Fibroblast of lung (primary cell): Measurements from ENCODE around the gene UQCR10.

Source experiments
- EZH2 ChIP-seq: IDR thresholded peaks from 2 replicates; pipeline ENCODE4 v1.5.1; 2012; ENCODE audit warnings: low read length, control low read depth, mild to moderate bottlenecking; ENCODE audit errors: missing control alignments
- TF ChIP-seq, protein P1 (sequence below), 2 donors: IDR thresholded peaks in 1 of 2; conservative IDR thresholded peaks in 1 of 2; 1 replicate in 1 of 2; 2 replicates in 1 of 2; pipeline ENCODE4 v1.5.1; 2011 to 2012; ENCODE audit warnings: low read length in 2 of 2, control low read depth in 1 of 2, inconsistent platforms in 1 of 2, low read depth in 1 of 2, mild to moderate bottlenecking in 1 of 2

DNA sequence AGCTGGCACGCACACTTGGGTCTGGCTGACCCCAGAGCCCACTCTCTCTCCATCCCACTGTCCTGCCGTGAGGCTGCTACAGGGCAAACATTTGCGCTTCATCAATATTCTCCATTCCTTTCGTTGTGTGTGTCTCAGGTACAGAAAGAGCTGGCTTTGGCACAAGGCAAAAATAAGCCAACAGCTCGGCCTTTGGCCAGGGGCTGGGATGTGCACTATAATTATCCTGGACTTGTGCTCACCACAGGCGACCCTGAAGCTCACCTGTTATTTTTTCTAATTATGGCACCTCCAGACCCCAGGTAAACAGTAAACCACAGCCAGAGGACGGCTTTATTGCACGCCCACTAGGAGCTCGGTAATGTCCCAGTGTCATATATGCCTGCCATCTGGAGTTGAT, 11.3 kb upstream of the UQCR10 start:
- TF ChIP-seq, protein P1, sequence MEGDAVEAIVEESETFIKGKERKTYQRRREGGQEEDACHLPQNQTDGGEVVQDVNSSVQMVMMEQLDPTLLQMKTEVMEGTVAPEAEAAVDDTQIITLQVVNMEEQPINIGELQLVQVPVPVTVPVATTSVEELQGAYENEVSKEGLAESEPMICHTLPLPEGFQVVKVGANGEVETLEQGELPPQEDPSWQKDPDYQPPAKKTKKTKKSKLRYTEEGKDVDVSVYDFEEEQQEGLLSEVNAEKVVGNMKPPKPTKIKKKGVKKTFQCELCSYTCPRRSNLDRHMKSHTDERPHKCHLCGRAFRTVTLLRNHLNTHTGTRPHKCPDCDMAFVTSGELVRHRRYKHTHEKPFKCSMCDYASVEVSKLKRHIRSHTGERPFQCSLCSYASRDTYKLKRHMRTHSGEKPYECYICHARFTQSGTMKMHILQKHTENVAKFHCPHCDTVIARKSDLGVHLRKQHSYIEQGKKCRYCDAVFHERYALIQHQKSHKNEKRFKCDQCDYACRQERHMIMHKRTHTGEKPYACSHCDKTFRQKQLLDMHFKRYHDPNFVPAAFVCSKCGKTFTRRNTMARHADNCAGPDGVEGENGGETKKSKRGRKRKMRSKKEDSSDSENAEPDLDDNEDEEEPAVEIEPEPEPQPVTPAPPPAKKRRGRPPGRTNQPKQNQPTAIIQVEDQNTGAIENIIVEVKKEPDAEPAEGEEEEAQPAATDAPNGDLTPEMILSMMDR (conservative IDR thresholded peaks at IDR 0.05 in 1 of 2, IDR thresholded peaks at IDR 0.05 in 1 of 2; ENCODE audit: low read depth in 1 of 2, low read length in 2 of 2): no peak
- TF ChIP-seq EZH2: no peak
